Measurements from ENCODE around the gene CD164L2. TPM values are rescaled to one million over a fixed set of nuclear protein-coding genes. Genes with fewer than 3 reads are reported as not detected.

Gene CD164L2
- total and polyA plus RNA-seq, 4 experiments from 2014 or later, result 0.22 TPM; not detected in 3

GRCh38 chr1:27335506-27336422 is 47.4 kb downstream of the CD164L2 start:
- peaks cover 8 to 39% of the 10 kb centered on the region in 2 donors for H3K36me3 Mint-ChIP-seq
- intact Hi-C loops (cut with micrococcal nuclease), result no loop called here
- H3K4me3 ChIP-seq (ENCODE audit: low read length in 2 of 2), result no peak overlapping the region
- ChIA-PET POLR2A (ENCODE audit: partially characterized antibody) (interaction anchor here (1.3 to 1.6 kb wide), 2 partner anchors 9 kb away, joined by 4 to 5 read pairs; no protein-coding TSS in a partner anchor), CTCF (ENCODE audit: partially characterized antibody) (interaction anchor here (0.6 to 6.2 kb wide), 7 partner anchors 10 to 334 kb away, joined by 3 to 130 read pairs (median 3); partner anchors contain the start of genes CD164L2, GPR3 and MAP3K6)
- H3K27ac Mint-ChIP-seq, result peak overlapping the region in 2 of 7 donors; percentile 22
- DNase-seq, result no peak
- no peak overlapping the region for H3K4me3 Mint-ChIP-seq
- no peaks in the 10 kb centered on the region for H3K27me3 Mint-ChIP-seq
- no peaks in the 10 kb centered on the region for H3K27me3 ChIP-seq (ENCODE audit: insufficient read depth, low read length)
- H3K4me1 Mint-ChIP-seq, result peaks cover 18 to 46% (median 31%) of the 10 kb centered on the region in 4 donors
- no peaks in the 10 kb centered on the region for H3K9me3 ChIP-seq (ENCODE audit: control insufficient read depth in 1 of 2, low read length in 2 of 2)
- H3K9me3 Mint-ChIP-seq, result peaks cover 0 to 2% (median 0%) of the 10 kb centered on the region in 8 donors
- no peak overlapping the region for H3K27ac ChIP-seq (ENCODE audit: low read depth, low read length)
- H3K4me1 ChIP-seq (ENCODE audit: insufficient read depth, low read length), result peaks cover 28% of the 10 kb centered on the region
- peaks cover 46% of the 10 kb centered on the region for H3K36me3 ChIP-seq (ENCODE audit: insufficient read depth, low read length)

DNA sequence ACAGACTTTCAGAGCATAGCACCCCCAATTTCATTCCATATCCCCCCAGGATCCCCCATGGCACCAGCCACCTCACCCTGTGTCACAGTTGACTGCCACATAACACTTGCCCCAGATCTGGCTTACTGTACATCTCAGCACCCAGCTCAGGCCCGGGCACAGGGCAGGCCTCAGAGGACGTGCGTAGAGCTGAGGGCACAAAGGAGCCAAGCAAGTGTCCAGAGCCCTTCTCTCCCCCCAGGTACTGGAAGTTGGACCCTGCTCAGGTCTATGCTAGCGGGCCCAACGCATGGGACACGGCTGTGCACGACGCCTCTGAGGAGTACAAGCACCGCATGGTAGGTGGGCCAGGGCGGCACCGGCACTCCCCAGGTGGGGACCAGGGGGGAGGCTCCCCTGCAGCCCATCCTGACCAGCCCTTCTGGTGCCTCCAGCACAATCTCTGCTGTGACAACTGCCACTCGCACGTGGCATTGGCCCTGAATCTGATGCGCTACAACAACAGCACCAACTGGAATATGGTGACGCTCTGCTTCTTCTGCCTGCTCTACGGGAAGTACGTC is 49.3 kb downstream of the CD164L2 start:
- Histone ChIP-seq H3K36me3 (ENCODE audit: insufficient read depth, low read length) (peaks cover 50% of the 10 kb centered on the region), H3K9me3 (ENCODE audit: control insufficient read depth in 1 of 2, low read length in 2 of 2) (no peaks in the 10 kb centered on the region), H3K27ac (ENCODE audit: low read depth, low read length) (no peak overlapping the region), H3K4me1 (ENCODE audit: insufficient read depth, low read length) (peaks cover 22% of the 10 kb centered on the region), H3K27me3 (ENCODE audit: insufficient read depth, low read length) (no peaks in the 10 kb centered on the region), H3K4me3 (ENCODE audit: low read length in 2 of 2) (no peak overlapping the region)
- Mint-ChIP-seq H3K9me3 (peaks cover 0 to 2% (median 0%) of the 10 kb centered on the region in 8 donors), H3K27me3 (no peaks in the 10 kb centered on the region), H3K27ac (peak overlapping the region in 3 of 7 donors; percentile 22 to 73 (median 63)), H3K4me1 (peaks cover 13 to 40% (median 27%) of the 10 kb centered on the region in 4 donors), H3K36me3 (peaks cover 8 to 48% of the 10 kb centered on the region in 2 donors), H3K4me3 (no peak overlapping the region)
- no peak for DNase-seq
- intact Hi-C loops (cut with micrococcal nuclease), result no loop called here
- POLR2A ChIA-PET (ENCODE audit: partially characterized antibody), result interaction anchor here (0.8 to 3.2 kb wide), 4 partner anchors 8 to 338 kb away, joined by 3 to 25 read pairs (median 12); partner anchors contain the start of genes IFI6 and SYTL1
- CTCF ChIA-PET (ENCODE audit: partially characterized antibody), result interaction anchor here (0.6 to 6.2 kb wide), 17 partner anchors 7 to 103 kb away, joined by 3 to 130 read pairs (median 7); partner anchors contain the start of genes CD164L2, GPR3, MAP3K6 and SYTL1

GRCh38 chr1:27332536-27333281 is 50.4 kb downstream of the CD164L2 start:
- Mint-ChIP-seq H3K27ac (peak overlapping the region in 6 of 7 donors; percentile 5 to 75 (median 61)), H3K9me3 (peaks cover 0 to 2% (median 0%) of the 10 kb centered on the region in 8 donors), H3K4me3 (peak overlapping the region in 2 of 8 donors; percentile 7 to 25), H3K27me3 (no peaks in the 10 kb centered on the region), H3K4me1 (peaks cover 22 to 48% (median 34%) of the 10 kb centered on the region in 4 donors), H3K36me3 (peaks cover 8 to 55% of the 10 kb centered on the region in 2 donors)
- peak; percentile 54 to 65 (median 58) for DNase-seq
- peaks cover 33% of the 10 kb centered on the region for H3K4me1 ChIP-seq (ENCODE audit: insufficient read depth, low read length)
- CTCF ChIA-PET (ENCODE audit: partially characterized antibody), result interaction anchor here (0.7 to 6.2 kb wide), 25 partner anchors 8 to 274 kb away, joined by 3 to 130 read pairs (median 6); partner anchors contain the start of genes CD164L2, GPR3, MAP3K6 and SYTL1
- H3K36me3 ChIP-seq (ENCODE audit: insufficient read depth, low read length), result peaks cover 60% of the 10 kb centered on the region
- intact Hi-C loops (cut with micrococcal nuclease), result loop anchor here (1.0 kb wide), 1 partner anchor 56 kb away; no protein-coding TSS in a partner anchor
- no peak overlapping the region for H3K4me3 ChIP-seq (ENCODE audit: low read length in 2 of 2)
- H3K27me3 ChIP-seq (ENCODE audit: insufficient read depth, low read length), result no peaks in the 10 kb centered on the region
- H3K9me3 ChIP-seq (ENCODE audit: control insufficient read depth in 1 of 2, low read length in 2 of 2), result no peaks in the 10 kb centered on the region
- POLR2A ChIA-PET (ENCODE audit: partially characterized antibody), result interaction anchor here (0.8 to 3.2 kb wide), 9 partner anchors 9 to 339 kb away, joined by 3 to 25 read pairs (median 6); partner anchors contain the start of genes IFI6 and SYTL1
- peak overlapping the region; percentile 10 for H3K27ac ChIP-seq (ENCODE audit: low read depth, low read length)

DNA sequence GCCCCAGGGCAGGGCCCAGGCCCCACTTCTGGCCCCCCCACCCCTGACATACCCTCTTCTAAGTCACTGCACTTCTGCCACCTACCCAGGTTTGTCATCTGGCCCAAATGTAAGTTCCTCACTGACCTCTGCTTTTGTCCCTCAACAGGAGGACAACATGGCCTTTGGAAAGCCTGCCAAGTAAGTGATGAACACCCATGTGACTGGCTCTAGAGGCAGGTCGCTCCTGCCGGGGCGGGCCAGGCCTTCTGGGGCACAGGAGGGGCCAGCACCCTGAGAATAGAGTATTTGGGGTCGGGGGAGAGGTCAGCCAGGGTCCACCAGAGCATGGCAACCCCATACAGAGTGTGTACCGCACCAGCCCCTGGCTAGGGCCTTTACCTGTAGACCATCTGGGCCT is 51.2 kb downstream of the CD164L2 start:
- Mint-ChIP-seq H3K9me3 (peaks cover 0 to 2% (median 0%) of the 10 kb centered on the region in 8 donors), H3K36me3 (peaks cover 8 to 56% of the 10 kb centered on the region in 2 donors), H3K27ac (peak overlapping the region in 4 of 7 donors; percentile 22 to 75 (median 61)), H3K27me3 (no peaks in the 10 kb centered on the region), H3K4me1 (peaks cover 24 to 54% (median 37%) of the 10 kb centered on the region in 4 donors), H3K4me3 (no peak overlapping the region)
- intact Hi-C loops (cut with micrococcal nuclease), result loop anchor here (1.0 kb wide), 1 partner anchor 56 kb away; no protein-coding TSS in a partner anchor
- POLR2A ChIA-PET (ENCODE audit: partially characterized antibody), result interaction anchor here (0.9 to 3.2 kb wide), 6 partner anchors 9 to 55 kb away, joined by 3 to 25 read pairs (median 6); partner anchors contain the start of gene SYTL1
- Histone ChIP-seq H3K27me3 (ENCODE audit: insufficient read depth, low read length) (no peaks in the 10 kb centered on the region), H3K4me3 (ENCODE audit: low read length in 2 of 2) (no peak overlapping the region), H3K4me1 (ENCODE audit: insufficient read depth, low read length) (peaks cover 38% of the 10 kb centered on the region), H3K36me3 (ENCODE audit: insufficient read depth, low read length) (peaks cover 63% of the 10 kb centered on the region), H3K27ac (ENCODE audit: low read depth, low read length) (no peak overlapping the region), H3K9me3 (ENCODE audit: control insufficient read depth in 1 of 2, low read length in 2 of 2) (no peaks in the 10 kb centered on the region)
- CTCF ChIA-PET (ENCODE audit: partially characterized antibody), result interaction anchor here (0.6 to 6.2 kb wide), 19 partner anchors 9 to 275 kb away, joined by 3 to 130 read pairs (median 7); partner anchors contain the start of genes CD164L2, GPR3, MAP3K6 and SYTL1
- DNase-seq, result no peak

- no peaks in the 10 kb centered on the region for H3K9me3 ChIP-seq (ENCODE audit: control insufficient read depth in 1 of 2, low read length in 2 of 2)
- POLR2A ChIA-PET (ENCODE audit: partially characterized antibody), result interaction anchor here (2.4 to 3.2 kb wide), 2 partner anchors 11 to 26 kb away, joined by 19 to 25 read pairs; partner anchors contain the start of gene SYTL1
- H3K27ac ChIP-seq (ENCODE audit: low read depth, low read length), result no peak overlapping the region
- H3K4me3 ChIP-seq (ENCODE audit: low read length in 2 of 2), result no peak overlapping the region
- peaks cover 58% of the 10 kb centered on the region for H3K36me3 ChIP-seq (ENCODE audit: insufficient read depth, low read length)
- peaks cover 43% of the 10 kb centered on the region for H3K4me1 ChIP-seq (ENCODE audit: insufficient read depth, low read length)
- H3K9me3 Mint-ChIP-seq, result peaks cover 0 to 2% (median 0%) of the 10 kb centered on the region in 8 donors
- H3K4me1 Mint-ChIP-seq, result peaks cover 27 to 59% (median 42%) of the 10 kb centered on the region in 4 donors
- intact Hi-C loops (cut with micrococcal nuclease), result no loop called here
- H3K27ac Mint-ChIP-seq, result peak overlapping the region in 1 of 7 donors; percentile 62
- CTCF ChIA-PET (ENCODE audit: partially characterized antibody), result interaction anchor here (1.7 to 6.2 kb wide), 9 partner anchors 8 to 63 kb away, joined by 4 to 130 read pairs (median 32); partner anchors contain the start of genes CD164L2, GPR3, MAP3K6 and SYTL1
- H3K27me3 Mint-ChIP-seq, result no peaks in the 10 kb centered on the region
- H3K27me3 ChIP-seq (ENCODE audit: insufficient read depth, low read length), result no peaks in the 10 kb centered on the region
- DNase-seq, result no peak
- peaks cover 8 to 56% of the 10 kb centered on the region in 2 donors for H3K36me3 Mint-ChIP-seq
- no peak overlapping the region for H3K4me3 Mint-ChIP-seq
Measured at GRCh38 chr1:27331426-27331825, 51.7 kb downstream of the CD164L2 start.

GRCh38 chr1:27330786-27331185 is 52.3 kb downstream of the CD164L2 start:
- CTCF ChIA-PET (ENCODE audit: partially characterized antibody), result interaction anchor here (1.3 to 6.2 kb wide), 2 partner anchors 30 to 33 kb away, joined by 3 to 42 read pairs; no protein-coding TSS in a partner anchor
- Histone ChIP-seq H3K4me1 (ENCODE audit: insufficient read depth, low read length) (peaks cover 49% of the 10 kb centered on the region), H3K27ac (ENCODE audit: low read depth, low read length) (no peak overlapping the region), H3K27me3 (ENCODE audit: insufficient read depth, low read length) (no peaks in the 10 kb centered on the region), H3K4me3 (ENCODE audit: low read length in 2 of 2) (no peak overlapping the region), H3K9me3 (ENCODE audit: control insufficient read depth in 1 of 2, low read length in 2 of 2) (no peaks in the 10 kb centered on the region), H3K36me3 (ENCODE audit: insufficient read depth, low read length) (peaks cover 55% of the 10 kb centered on the region)
- POLR2A ChIA-PET (ENCODE audit: partially characterized antibody), result interaction anchor here (1.2 kb wide), 1 partner anchor 24 kb away, joined by 3 read pairs; no protein-coding TSS in a partner anchor
- Mint-ChIP-seq H3K36me3 (peaks cover 11 to 60% of the 10 kb centered on the region in 2 donors), H3K4me3 (no peak overlapping the region), H3K4me1 (peaks cover 29 to 65% (median 48%) of the 10 kb centered on the region in 4 donors), H3K27ac (peak overlapping the region in 3 of 7 donors; percentile 32 to 51 (median 43)), H3K27me3 (no peaks in the 10 kb centered on the region), H3K9me3 (peaks cover 0 to 2% (median 0%) of the 10 kb centered on the region in 8 donors)
- intact Hi-C loops (cut with micrococcal nuclease), result no loop called here
- DNase-seq, result no peak
